GM13976 (cell line): ENCODE measurements around the gene SERPINB12.

Source experiments
- DNase-seq: peaks from one replicate; pipeline ENCODE4 v3.0.0; 2012; ENCODE audit warnings: low spot score
- CTCF ChIP-seq: IDR thresholded peaks from 2 replicates; pipeline ENCODE4 v1.5.1; 2012; ENCODE audit warnings: borderline replicate concordance, mild to moderate bottlenecking; ENCODE audit not compliant: insufficient read depth; ENCODE audit errors: extremely low read depth, missing control alignments, control extremely low read depth
- in situ Hi-C: fragments of 300-500 bp; cut with MboI; formaldehyde crosslinking; loops from one replicate; pipeline ENCODE4 v1.12.0; 2022; ENCODE audit warnings: low sequenced_read_pairs, mixed read lengths, inconsistent platforms; ENCODE audit not compliant: unreplicated experiment

Gene SERPINB12

GRCh38 chr18:63606526-63606925 lies 64.4 kb downstream of the SERPINB12 start:
- DNase-seq, result no peak
- in situ Hi-C loops, result no loop called here
- TF ChIP-seq CTCF, result no peak

- in situ Hi-C loops, result no loop called here
- no peak for DNase-seq
- TF ChIP-seq CTCF, result no peak
These were observed 71.3 kb downstream of the SERPINB12 start for GRCh38 chr18:63613420-63613819.

GRCh38 chr18:63617049-63617914 lies 75.1 kb downstream of the SERPINB12 start:
- in situ Hi-C loops, result no loop called here
- DNase-seq, result peak; percentile 35
- no peak for TF ChIP-seq CTCF

- DNase-seq, result no peak
- in situ Hi-C loops, result no loop called here
- TF ChIP-seq CTCF, result no peak
These were observed 75.7 kb downstream of the SERPINB12 start for GRCh38 chr18:63617915-63618234.
